Lower leg skin (tissue), 4 donors: ENCODE results near the gene NCF4. TPM values are rescaled to one million over a fixed set of nuclear protein-coding genes. Genes with fewer than 3 reads are reported as not detected.

Source experiments
- DNase-seq, 2 donors: peaks; one replicate each; pipeline ENCODE4 v3.0.0-alpha.2; 2019; ENCODE audit warnings: low spot score in 2 of 2
- H3K4me3 ChIP-seq: fragments of 200-600 bp; sonication (generic); 2 replicates; pipeline ENCODE4 v1.5.1; 2017; ENCODE audit warnings: mild to moderate bottlenecking, low read depth; ENCODE audit not compliant: poor library complexity, severe bottlenecking
- CTCF ChIP-seq, 3 donors: fragments of 450-650 bp; IDR thresholded peaks; one replicate each; pipeline ENCODE4 v1.5.1; 2016; ENCODE audit warnings: antibody characterized with exemption in 3 of 3, mild to moderate bottlenecking in 3 of 3, moderate library complexity in 2 of 3
- POLR2A ChIP-seq, 2 donors: fragments of 450-650 bp; IDR thresholded peaks; one replicate each; pipeline ENCODE4 v1.6.1; 2016 to 2017; ENCODE audit warnings: antibody characterized with exemption in 2 of 2, mild to moderate bottlenecking in 1 of 2, moderate library complexity in 1 of 2
- WGBS, 2 donors: methylation state at CpG; one replicate each; pipeline ENCODE4 v1.1.5; 2018; 5-methylcytosine and 5-hydroxymethylcytosine counted together
- intact Hi-C: fragments of 100-400 bp; cut with DNase I; formaldehyde crosslinking; loops from one replicate; pipeline ENCODE4 v1.15.0; 2023; ENCODE audit warnings: low total_unique reads
- total RNA-seq, 4 donors: library from RNA; depleted of rRNA; stranded (reverse); fragments of >200 nt; gene quantifications; one replicate each; pipeline ENCODE4 v1.1.0, GENCODE V29; 2016

The NCF4 gene
- total RNA-seq, 4 donors from 2014 or later = 2.6 to 6.4 (median 5.4) TPM

GRCh38 chr22:36925388-36926290 lies 64.8 kb downstream of the NCF4 start:
- TF ChIP-seq CTCF (IDR thresholded peaks at IDR 0.05) (no peak), POLR2A (IDR thresholded peaks at IDR 0.05) (no peak)
- intact Hi-C loops = no loop called here
- no peak overlapping the region for H3K4me3 ChIP-seq
- peak in 1 of 2 donors; percentile 81 for DNase-seq
- 87% methylated on average over 19 of the region's 19 CpGs for WGBS, 2 donors

- intact Hi-C loops = no loop called here
- TF ChIP-seq POLR2A (IDR thresholded peaks at IDR 0.05) (no peak), CTCF (IDR thresholded peaks at IDR 0.05) (no peak)
- DNase-seq = peak in 1 of 2 donors; percentile 56
- H3K4me3 ChIP-seq = no peak overlapping the region
- WGBS, 2 donors = 81 to 92% methylated on average over 6 of the region's 6 CpGs
Measured at GRCh38 chr22:36926309-36926708, 65.5 kb downstream of the NCF4 start.

- intact Hi-C loops = no loop called here
- DNase-seq = peak in 1 of 2 donors; percentile 67
- WGBS, 2 donors = 80 to 86% methylated on average over 14 of the region's 14 CpGs
Measured at GRCh38 chr22:36926721-36927435, 66.1 kb downstream of the NCF4 start.

More at GRCh38 chr22:36926721-36927435, 66.1 kb downstream of the NCF4 start:
- no peak overlapping the region for H3K4me3 ChIP-seq
- TF ChIP-seq CTCF (IDR thresholded peaks at IDR 0.05) = no peak
- TF ChIP-seq POLR2A (IDR thresholded peaks at IDR 0.05) = no peak

Other genes starting within 250 kb of the NCF4 start
- not detected for gene CACNG2, start 157.3 kb upstream of the NCF4 start, total RNA-seq
- 1 to 10 TPM; 4.3 to 9.3 (median 8.7) TPM for gene IFT27, start 84.9 kb upstream of the NCF4 start, total RNA-seq
- gene PVALB, start 44.0 kb upstream of the NCF4 start, total RNA-seq = not detected
- 10 to 100 TPM in 1 of 4 donors, 1 to 10 TPM in 3; 3.2 to 10.7 (median 5.5) TPM for gene CSF2RB, start 52.6 kb downstream of the NCF4 start, total RNA-seq
- gene TST, start 158.4 kb downstream of the NCF4 start, total RNA-seq = 100 to 1,000 TPM in 1 of 4 donors, 10 to 100 TPM in 3; 47.9 to 114 (median 62.5) TPM
- 100 to 1,000 TPM; 225 to 336 (median 276) TPM for gene MPST, start 158.7 kb downstream of the NCF4 start, total RNA-seq
- 10 to 100 TPM; 32.4 to 58.0 (median 48.1) TPM for gene KCTD17, start 190.7 kb downstream of the NCF4 start, total RNA-seq
- gene TMPRSS6, start 248.7 kb downstream of the NCF4 start, total RNA-seq = 1 to 10 TPM in 3 of 4 donors, under 1 TPM in 1; 0.65 to 7.5 (median 2.8) TPM